HG03060 (cell line): ENCODE measurements around the gene LRRC37B.
"Not testable (repeated sequence)": the region's sequence is repeated elsewhere in the genome, so short reads cannot be mapped to it uniquely, and the experiment has no call there.

ENCODE experiments used
- ATAC-seq: cut with Tn5 transposase; IDR thresholded peaks from one replicate; pipeline ENCODE4 v1.9.1; 2021; ENCODE audit warnings: low read depth, moderate number of reproducible peaks; ENCODE audit not compliant: unreplicated experiment

LRRC37B gene

DNA sequence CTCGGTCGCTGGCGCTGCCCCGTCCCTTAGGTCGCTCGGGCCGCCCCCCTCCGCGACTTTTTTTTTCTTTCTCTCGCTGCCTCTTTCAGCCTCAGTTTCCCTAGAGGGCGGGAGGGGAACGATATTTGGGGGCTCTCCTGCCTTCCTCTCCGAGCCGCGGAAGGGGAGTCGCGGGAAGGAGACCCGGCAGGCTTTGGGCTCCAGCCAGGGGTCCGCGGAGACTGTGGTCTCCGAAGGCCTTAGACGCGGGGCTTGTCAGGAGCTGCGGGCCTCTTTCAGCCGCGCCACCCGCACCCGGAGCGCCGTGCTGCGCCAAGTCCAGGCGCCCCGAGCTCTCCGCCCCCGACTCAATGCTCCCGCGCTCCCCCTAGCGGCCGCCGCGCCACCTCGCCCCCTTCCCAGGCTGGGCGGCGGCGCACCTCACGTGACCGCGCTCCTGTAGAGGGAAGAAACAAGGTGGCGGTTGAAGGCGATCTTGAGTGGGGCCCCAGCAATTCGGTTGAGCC is at the start of gene LRRC37B:
Gene LRRC37B, plus strand, starts transcription at position 427 of the 506 bp plus-strand sequence. CDS start 14,010 bp downstream, outside the sequence.
- no peak for ATAC-seq

DNA sequence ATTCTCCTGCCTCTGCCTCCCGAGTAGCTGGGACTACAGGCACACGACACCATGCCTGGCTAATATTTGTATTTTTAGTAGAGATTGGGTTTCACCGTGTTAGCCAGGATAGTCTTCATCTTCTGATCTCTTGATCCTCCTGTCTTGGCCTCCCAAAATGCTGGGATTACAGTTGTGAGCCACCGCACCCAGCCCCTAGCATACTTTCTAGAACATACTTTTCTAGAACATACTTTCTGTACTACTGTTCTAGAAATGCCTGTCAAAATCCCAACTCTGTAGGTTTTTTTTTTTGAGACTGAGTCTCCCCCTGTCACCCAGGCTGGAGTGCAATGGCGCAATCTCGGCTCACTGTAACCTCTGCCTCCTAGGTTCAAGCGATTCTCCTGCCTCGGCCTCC is 43.1 kb upstream of the LRRC37B start:
- ATAC-seq, result not testable (repeated sequence)

DNA sequence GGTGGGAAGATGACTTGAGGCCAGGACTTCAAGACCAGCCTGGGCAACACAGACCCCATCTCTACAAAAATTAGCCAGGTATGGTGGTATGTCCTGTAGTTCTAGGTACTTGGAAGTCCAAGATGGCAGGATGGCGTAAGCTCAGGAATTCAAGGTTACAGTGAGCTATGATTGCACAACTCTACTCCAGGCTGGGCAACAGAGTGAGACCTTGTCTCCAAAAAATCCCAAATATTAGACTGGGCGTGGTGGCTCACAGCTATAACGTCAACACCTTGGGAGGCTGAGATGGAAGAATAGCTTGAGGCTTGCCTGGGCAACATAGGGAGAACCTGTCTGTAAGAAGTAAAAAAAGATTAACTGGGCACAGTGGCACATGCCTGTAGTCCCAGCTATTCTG is 39.5 kb upstream of the LRRC37B start:
- ATAC-seq, result no peak

DNA sequence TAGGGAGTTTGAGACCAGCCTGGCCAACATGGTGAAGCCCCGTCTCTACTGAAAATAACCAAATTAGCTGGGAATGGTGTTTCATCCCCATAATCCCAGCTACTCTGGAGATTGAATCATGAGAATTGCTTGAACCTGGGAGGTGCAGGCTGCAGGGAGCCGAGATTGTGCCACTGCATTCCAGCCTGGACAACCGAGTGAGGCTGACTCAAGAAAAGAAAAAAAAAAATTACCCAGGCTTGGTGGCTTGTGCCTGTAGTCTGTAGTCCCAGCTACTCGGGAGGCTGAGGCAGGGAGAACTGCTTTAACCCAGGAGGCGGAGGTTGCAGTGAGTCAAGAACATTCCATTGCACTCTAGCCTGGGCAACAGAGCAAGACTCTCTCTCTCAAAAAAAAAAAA is 36.8 kb upstream of the LRRC37B start:
- ATAC-seq, result not testable (repeated sequence)

DNA sequence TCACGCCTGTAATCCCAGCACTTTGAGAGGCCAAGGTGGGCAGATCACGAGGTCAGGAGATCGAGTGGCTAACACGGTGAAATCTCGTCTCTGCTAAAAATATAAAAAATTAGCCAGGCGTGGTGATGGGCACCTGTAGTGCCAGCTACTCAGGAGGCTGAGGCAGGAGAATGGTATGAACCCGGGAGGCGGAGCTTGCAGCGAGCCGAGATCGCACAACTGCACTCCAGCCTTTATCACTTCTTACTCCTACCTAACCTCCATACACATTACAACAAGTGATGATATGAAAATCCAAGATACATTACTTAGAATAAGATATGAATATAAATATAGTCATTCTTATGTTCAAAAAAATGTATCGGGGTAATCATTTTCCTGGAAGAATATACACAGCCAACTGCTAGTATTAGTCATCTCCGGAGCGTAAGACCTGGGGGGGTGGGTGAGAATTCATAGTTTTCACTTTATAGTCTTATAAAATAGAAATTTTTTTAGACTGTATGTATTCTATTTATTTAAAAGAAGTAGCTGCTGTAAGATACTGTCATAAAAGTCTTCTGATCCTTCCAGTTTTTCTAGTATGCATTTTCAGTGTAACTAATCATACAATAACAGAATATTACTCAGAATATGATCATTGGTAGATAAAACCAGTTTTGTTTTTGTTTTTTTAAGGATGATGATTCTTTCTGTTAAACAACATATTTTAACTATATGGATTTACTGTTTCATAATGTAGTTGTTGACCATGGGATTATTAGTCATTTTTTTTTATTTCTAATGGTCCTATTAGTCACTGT is 32.7 kb upstream of the LRRC37B start:
- ATAC-seq, result not testable (repeated sequence)

DNA sequence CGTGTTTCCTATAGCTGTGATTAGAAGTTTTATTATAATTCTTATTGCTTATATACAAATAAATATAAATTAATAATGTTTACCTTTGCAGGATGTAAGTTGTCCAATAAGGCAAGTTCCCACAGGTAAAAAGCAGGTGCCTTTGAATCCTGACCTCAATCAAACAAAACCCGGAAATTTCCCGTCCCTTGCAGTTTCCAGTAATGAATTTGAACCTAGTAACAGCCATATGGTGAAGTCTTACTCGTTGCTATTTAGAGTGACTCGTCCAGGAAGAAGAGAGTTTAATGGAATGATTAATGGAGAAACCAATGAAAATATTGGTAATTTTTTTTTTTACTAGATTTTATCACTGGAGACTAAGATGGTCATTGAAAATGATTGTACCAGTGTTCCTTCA is 31.8 kb upstream of the LRRC37B start:
- ATAC-seq, result not testable (repeated sequence)

DNA sequence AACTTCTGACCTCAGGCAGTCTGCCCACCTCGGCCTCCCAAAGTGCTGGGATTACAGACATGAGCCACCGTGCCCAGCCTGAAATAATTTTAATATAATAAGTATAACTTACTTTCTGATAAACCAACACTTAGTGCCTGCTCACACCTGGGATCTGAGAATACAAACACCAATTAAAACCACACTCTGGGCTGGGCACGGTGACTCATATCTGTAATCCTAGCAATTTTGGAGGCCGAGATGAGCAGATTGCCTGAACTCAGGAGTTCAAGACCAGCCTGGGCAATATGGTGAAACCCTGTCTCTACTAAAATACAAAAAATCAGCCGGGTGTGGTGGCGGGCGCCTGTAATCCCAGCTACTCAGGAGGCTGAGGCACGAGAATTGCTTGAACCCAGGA is 15.4 kb upstream of the LRRC37B start:
- ATAC-seq, result not testable (repeated sequence)

DNA sequence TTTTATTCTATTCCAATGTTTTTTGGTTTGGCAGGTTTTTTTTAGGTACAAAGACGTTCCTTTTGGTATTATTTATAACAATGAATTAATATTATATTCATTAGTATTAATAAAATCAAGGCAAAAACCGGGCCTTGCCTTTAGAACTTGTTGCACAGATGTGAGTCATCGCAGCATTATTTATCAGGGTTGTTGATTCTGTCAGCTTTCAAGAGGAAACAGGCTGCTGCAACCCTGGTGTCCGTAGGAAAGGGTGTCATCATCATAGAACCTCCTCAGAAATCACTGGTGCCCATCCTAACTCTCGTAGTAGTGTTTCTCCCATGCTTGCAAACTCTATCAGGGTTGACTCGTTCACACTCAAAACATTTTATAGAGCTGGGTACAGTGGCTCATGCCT is 10.2 kb upstream of the LRRC37B start:
- ATAC-seq, result no peak

DNA sequence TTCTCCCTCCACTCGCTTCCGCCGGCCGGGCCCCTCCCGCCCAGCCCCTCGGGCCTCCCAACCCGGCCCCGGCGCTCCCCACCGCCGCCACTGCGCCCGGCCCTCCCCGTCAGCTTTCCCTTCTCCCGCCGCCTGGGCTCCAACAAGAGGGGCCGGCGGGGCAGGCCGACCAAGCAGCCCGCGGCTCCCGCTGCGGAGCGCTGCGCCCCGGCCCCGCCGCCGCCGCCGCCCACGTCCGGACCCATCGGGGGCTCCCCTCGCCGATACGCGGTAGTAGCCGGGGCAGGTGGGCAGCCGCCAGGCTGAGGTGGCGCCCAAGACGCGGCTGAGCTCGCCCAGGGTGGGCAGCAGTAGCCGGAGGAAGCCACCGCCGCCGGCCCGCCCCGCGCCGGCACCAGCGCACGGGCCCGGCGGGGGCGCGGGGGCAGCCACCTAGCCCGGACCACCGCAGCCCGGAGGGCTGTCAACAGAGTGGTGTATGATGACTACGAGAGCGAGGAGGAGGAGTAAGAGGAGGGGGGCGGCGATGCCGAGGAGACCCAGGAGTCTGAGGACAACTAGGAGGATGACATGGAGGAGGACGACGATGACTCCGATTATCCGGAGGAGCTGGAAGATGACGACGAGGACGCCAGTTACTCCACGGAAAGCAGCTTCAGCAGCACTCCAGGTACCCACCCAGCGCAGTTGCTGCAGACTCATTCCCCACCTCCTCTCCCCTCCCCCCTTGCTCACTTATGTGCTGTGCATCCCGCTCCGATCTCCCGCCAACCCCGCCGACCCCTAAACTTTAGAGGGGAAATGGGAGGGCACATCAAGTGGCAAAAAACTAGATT is 498 bp downstream of the LRRC37B start:
- no peak for ATAC-seq

DNA sequence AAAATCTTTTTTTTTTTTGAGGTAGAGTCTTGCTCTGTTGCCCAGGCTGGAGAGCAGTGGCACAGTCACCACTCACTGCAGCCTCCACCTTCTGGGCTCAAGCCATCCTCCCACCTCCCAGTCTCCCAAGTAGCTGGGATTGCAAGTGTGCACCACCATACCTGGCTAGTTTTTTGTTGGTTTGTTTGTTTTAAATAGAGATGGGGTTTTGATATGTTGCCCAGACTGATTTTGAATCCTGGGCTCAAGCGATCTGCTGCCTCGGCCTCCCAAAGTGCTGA is 2.0 kb downstream of the LRRC37B start:
- ATAC-seq, result no peak

DNA sequence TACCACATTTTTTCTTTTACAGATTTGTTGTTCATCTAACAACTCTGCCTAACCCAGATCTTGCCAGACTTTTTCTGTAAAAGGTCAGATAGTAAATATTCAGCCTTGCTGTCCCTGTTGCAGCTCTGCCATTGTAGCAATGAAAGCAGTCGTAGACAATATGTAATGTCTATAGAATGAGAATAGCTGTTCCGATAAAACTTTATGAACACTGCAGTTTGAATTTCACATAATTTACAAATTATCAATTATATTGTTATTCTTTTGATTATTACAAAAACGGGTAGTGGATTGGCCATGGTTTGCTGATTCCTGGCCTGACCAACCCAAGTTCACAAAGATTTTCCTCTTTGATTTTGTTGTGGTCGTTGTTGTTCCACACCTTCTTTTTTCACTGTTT is 2.9 kb downstream of the LRRC37B start:
- no peak for ATAC-seq

DNA sequence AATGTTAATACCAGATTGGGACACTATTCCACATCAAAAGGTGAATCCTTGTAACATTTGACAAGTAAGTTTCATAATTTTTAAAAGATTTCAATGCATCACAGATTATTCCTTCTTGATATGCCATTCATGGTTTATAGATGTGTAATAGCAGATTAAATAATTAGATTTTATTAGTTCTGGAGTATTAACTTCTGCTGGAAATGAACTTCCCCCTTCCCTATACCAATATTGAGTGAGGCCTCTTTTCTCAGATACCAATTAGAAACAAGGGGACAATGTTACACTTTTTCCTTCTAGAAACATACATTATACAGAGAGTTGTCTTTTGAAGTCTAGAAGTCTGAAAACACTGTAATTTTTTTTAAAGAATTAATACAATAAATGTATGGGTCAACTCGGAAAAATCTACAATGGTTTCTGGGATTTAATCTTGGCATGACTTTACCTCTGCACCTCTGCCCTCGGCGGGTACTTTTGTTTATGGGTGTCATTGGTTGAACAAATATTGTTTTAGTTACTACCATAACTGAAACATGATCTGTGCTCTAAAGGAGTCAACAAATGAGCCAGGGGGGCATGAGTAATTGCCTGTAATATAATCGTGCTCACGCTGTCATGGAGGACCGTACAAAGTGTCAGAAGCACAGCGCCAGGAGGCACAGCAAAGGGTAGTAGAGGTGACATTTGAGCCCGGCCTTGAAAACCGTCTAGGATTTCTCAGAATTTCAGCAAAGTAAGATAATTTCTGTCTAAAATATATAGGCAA is 8.2 kb downstream of the LRRC37B start:
- no peak for ATAC-seq

DNA sequence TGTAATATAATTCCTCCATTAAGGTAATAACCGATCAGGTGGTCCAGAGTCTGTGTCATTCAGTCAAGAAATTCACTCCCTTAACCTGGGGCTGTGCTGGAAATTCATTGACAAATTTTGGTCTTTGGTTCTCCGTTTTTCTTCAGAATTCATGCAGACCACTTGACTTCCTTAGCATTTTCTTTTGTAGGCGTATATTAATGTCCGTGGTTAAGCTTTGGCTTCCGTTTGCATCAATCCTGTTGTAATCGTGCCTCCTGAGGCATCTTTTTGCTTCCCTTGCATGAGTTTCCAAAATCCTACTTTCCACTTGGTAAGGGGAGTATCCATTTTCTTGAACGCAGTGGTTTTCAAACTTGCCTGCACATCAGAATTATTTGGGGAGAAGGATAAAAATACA is 9.0 kb downstream of the LRRC37B start:
- ATAC-seq, result no peak

DNA sequence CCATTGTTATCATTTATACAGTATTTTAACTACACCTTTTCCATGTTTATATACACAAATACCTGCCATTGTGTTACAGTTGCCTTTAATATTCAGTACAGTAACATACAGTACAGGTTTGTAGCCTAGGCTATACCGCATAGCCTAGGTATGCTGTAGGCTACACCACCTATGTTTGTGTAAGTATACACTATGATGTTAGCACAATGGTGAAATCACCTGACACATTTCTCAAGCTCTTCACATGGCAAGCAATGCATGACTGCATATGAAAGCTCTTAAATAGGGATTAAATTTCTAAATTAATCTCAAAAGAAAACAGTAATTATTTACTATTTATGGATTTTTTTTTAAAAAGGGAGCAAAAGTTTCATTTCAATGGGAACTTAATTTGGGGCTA is 12.0 kb downstream of the LRRC37B start:
- no peak for ATAC-seq

DNA sequence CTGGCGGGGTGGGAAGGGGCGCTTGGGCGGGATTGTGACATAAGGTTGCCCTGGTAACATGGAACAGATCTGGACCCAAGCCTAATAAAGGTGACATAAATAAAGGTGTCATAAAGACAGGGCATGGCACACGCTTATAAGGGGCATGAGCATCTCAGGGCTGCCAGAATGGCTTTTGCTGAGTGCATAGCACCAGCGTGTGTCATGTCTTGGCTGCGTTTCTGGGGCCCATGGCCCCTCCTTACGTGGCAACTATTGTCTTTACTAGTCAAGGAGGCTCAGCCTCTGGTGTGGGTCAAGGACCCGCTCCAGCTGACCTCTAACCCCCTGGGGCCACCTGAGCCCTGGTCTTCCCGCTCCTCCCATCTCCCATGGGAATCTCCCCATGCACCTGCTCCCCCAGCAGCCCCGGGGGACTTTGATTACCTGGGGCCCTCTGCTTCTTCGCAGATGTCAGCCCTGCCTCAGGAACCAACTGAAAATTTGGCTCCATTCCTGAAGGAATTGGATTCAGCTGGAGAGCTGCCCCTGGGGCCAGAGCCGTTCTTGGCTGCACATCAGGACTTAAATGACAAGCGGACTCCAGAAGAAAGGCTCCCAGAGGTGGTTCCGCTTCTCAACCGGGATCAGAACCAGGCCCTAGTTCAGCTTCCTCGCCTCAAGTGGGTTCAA is 13.9 kb downstream of the LRRC37B start:
- no peak for ATAC-seq

DNA sequence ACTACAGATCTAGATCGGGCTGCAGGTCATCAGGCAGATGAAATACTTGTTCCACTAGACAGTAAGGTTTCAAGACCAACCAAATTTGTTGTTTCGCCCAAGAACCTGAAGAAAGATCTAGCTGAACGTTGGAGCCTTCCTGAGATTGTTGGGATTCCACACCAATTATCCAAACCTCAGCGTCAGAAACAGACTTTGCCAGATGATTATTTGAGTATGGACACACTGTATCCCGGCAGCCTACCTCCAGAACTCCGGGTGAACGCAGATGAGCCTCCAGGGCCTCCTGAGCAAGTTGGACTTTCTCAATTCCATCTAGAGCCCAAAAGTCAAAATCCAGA is 14.4 kb downstream of the LRRC37B start:
- ATAC-seq, result no peak

DNA sequence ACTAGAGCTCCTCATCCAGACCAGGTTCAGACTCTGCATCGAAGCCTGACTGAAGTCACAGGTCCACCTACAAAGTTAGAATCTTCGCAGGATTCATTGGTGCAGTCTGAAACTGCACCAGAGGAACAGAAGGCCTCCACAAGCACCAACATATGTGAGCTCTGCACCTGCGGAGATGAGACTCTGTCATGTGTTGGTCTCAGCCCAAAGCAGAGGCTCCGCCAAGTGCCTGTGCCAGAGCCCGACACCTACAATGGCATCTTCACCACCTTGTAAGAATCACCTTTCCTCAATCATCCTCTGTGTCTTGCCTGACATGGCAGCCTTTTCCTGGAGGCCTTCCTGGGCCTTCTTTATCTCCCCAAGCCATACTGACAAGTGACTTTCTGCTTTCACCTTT is 15.4 kb downstream of the LRRC37B start:
- ATAC-seq, result not testable (repeated sequence)

DNA sequence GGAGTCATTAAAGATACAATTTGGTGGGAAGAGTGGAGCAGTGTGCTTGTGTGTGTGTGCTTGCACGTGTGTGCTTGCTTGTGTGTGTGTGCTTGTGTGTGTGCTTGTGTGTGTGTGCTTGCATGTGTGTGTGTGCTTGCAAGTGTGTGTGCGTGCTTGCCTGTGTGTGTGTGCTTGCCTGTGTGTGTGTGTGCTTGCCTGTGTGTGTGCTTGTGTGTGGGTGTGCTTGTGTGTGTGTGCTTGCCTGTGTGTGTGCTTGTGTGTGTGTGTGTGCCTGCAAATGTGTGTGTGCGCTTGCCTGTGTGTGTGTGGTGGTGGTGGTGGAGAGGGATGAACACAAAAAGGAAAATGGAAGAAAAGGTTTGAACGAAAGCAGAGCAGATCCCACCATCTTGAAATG is 20.1 kb downstream of the LRRC37B start:
- ATAC-seq, result not testable (repeated sequence)

DNA sequence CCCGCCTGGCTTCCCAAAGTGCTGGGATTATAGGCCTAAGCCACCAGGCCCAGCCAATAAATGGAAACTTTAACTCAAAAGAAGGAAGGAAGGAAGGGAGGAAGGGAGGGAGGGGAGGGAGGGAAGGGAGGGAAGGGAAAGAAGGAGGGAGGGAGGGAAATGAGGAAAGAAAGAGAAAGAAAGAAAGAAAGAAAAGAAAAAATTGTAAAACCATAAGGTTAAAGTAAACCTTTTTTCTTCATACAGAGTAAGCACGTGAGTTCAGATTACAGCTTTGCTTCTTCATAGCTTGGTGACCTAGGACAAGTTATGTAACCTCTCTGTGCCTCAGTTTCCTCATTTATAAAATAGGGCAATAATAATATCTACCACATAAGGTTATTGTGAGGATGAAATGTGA is 26.0 kb downstream of the LRRC37B start:
- ATAC-seq, result no peak

DNA sequence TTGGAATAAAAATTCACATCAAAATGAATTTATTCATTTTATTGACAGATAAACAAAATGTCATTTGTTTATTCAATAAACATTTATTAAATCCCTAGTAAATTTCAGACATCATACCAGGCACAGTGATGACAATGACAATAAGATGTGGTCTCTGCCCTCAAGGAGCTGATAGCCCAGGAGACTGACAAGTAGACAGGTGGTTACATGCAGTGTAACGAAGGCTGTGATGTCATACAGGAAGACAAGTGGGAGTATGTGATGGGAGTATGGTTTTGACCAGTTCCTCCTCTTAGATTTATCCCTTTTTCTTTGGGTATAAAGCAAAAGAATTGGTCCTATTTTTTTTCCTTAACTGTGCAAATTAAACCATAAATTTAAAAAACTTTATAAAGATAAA is 26.6 kb downstream of the LRRC37B start:
- not testable (repeated sequence) for ATAC-seq

DNA sequence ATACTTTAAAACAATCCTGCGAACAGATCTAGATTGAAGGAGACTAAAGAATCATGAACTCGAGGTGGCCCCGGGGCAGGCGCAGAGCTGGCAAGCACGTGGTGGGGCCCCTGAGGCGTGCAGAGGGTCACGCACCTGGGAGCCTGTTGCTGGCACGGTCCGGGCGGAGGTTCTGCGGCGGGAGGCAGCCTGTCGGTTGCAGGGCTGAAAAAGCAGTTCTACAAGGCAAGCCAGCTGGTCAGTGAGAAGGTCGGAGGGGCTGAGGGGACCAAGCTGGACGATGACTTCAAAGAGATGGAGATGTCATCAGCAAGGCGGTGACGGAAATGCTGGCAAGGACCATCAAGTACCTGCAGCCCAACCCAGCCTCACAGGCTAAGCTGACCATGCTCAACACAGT is 33.1 kb downstream of the LRRC37B start:
- ATAC-seq, result not testable (repeated sequence)
